Endothelial cell of umbilical vein (primary cell): ENCODE measurements around the gene CHP1. TPM values are rescaled to one million over a fixed set of nuclear protein-coding genes. Genes with fewer than 3 reads are reported as not detected.

Experiments used
- BruUV-seq: library from RNA; stranded (reverse); fragments of 400-500 nt; replicated peaks from 2 replicates; lab custom pipeline; 2021; lab: Mats Ljungman, UMichigan
- CTCF ChIA-PET: fragments of 300-600, 350-600 bp; sonication (Branson Sonifier 250); formaldehyde crosslinking; loops from one replicate; lab custom pipeline; 2021; ENCODE audit warnings: antibody characterized with exemption, inconsistent platforms; lab: Charles Lee
- POLR2A ChIA-PET: fragments of 300-600, 350-600 bp; sonication (Branson Sonifier 250); formaldehyde crosslinking; loops from one replicate; lab custom pipeline; 2021; ENCODE audit warnings: antibody characterized with exemption, inconsistent platforms; lab: Charles Lee
- DNase-seq: peaks from one replicate; pipeline ENCODE4 v3.0.0-alpha.2; 2011; ENCODE audit warnings: low read depth, low spot score
- FAIRE-seq: peaks from 2 replicates; lab custom pipeline; 2011; peaks lifted over from hg19 to GRCh38; lab: Jason Lieb, UNC
- H2AFZ ChIP-seq: 2 replicates; pipeline ENCODE4 v1.6.0; 2012; ENCODE audit warnings: low read depth, low read length, control low read depth, inconsistent platforms
- H3K27ac ChIP-seq: 2 replicates; pipeline ENCODE4 v1.5.1; 2011; ENCODE audit warnings: low read depth, mild to moderate bottlenecking, control low read depth, low read length, moderate library complexity; ENCODE audit not compliant: insufficient read depth
- H3K27me3 ChIP-seq, 2 experiments: 2 replicates each; pipeline versions ENCODE4 v1.6.0 to v1.6.1; 2011; ENCODE audit warnings: low read length in 2 of 2, mixed read lengths in 1 of 2; ENCODE audit not compliant: control insufficient read depth in 2 of 2, insufficient read depth in 2 of 2
- H3K36me3 ChIP-seq, 2 experiments: 2 replicates in 1 of 2; 3 replicates in 1 of 2; pipeline ENCODE4 v1.5.1; 2011; ENCODE audit warnings: low read length in 2 of 2, mild to moderate bottlenecking in 1 of 2, moderate library complexity in 1 of 2; ENCODE audit not compliant: control insufficient read depth in 2 of 2, insufficient read depth in 2 of 2; ENCODE audit errors: extremely low read depth in 1 of 2
- H3K4me1 ChIP-seq: 3 replicates; pipeline ENCODE4 v1.5.1; 2011; ENCODE audit warnings: mild to moderate bottlenecking, low read length; ENCODE audit not compliant: control insufficient read depth, insufficient read depth; ENCODE audit errors: extremely low read depth
- H3K4me2 ChIP-seq: 2 replicates; pipeline ENCODE4 v1.6.1; 2011; ENCODE audit warnings: low read length, control low read depth, mixed read lengths; ENCODE audit not compliant: insufficient read depth
- H3K4me3 ChIP-seq, 3 experiments: fragments of 200-600 bp in 1 of 3; sonication (generic), shearing (Covaris generic) in 1 of 3; replicated peaks in 1 of 3; 2 replicates each; pipeline ENCODE4 v1.5.1; 2011 to 2016; ENCODE audit warnings: control low read depth in 3 of 3, low read length in 3 of 3, mild to moderate bottlenecking in 2 of 3, inconsistent platforms in 1 of 3, low read depth in 1 of 3, moderate library complexity in 1 of 3; ENCODE audit not compliant: insufficient read depth in 1 of 3
- H3K79me2 ChIP-seq: 2 replicates; pipeline ENCODE4 v1.6.0; 2012; ENCODE audit warnings: low read length, inconsistent platforms; ENCODE audit not compliant: control insufficient read depth, insufficient read depth
- H3K9ac ChIP-seq: replicated peaks from 2 replicates; pipeline ENCODE3; 2011; ENCODE audit warnings: low read length, control low read depth; ENCODE audit not compliant: insufficient read depth; ENCODE audit errors: extremely low read depth
- H3K9me1 ChIP-seq: replicated peaks from 3 replicates; pipeline ENCODE4 v1.6.0; 2011; ENCODE audit warnings: mild to moderate bottlenecking, low read length; ENCODE audit not compliant: control insufficient read depth, insufficient read depth; ENCODE audit errors: extremely low read depth
- H3K9me3 ChIP-seq: replicated peaks from 2 replicates; pipeline ENCODE4 v1.5.1; 2012; ENCODE audit warnings: low read length, inconsistent platforms; ENCODE audit not compliant: control insufficient read depth, insufficient read depth
- H4K20me1 ChIP-seq: replicated peaks from 2 replicates; pipeline ENCODE3; 2011; ENCODE audit warnings: mild to moderate bottlenecking, low read length; ENCODE audit not compliant: control insufficient read depth, insufficient read depth; ENCODE audit errors: extremely low read depth
- EZH2 ChIP-seq: IDR thresholded peaks from 2 replicates; pipeline ENCODE4 v1.6.1; 2012; ENCODE audit warnings: borderline replicate concordance, low read depth, mild to moderate bottlenecking, moderate library complexity, low read length, inconsistent platforms; ENCODE audit not compliant: severe bottlenecking
- FOS ChIP-seq: IDR thresholded peaks from 2 replicates; pipeline ENCODE4 v1.6.1; 2011; ENCODE audit warnings: mild to moderate bottlenecking, low read length, moderate library complexity, borderline replicate concordance; ENCODE audit not compliant: insufficient read depth
- GATA2 ChIP-seq: IDR thresholded peaks from 2 replicates; pipeline ENCODE4 v1.7.0; 2011; ENCODE audit warnings: low read depth, mild to moderate bottlenecking, moderate library complexity, mixed read lengths, low read length; ENCODE audit not compliant: insufficient read length, insufficient read depth
- JUN ChIP-seq: IDR thresholded peaks from 2 replicates; pipeline ENCODE4 v1.6.1; 2011; ENCODE audit warnings: borderline replicate concordance, low read depth; ENCODE audit not compliant: insufficient read length, insufficient read depth
- MYC ChIP-seq: IDR thresholded peaks from one replicate; pipeline ENCODE4 v1.6.1; 2011; ENCODE audit warnings: mild to moderate bottlenecking, low read depth, low read length
- POLR2A ChIP-seq: IDR thresholded peaks from 2 replicates; pipeline ENCODE4 v1.6.1; 2012; ENCODE audit warnings: low read depth, mild to moderate bottlenecking, control low read depth, low read length
- POLR2AphosphoS5 ChIP-seq: IDR thresholded peaks from 2 replicates; pipeline ENCODE4 v1.6.1; 2012; ENCODE audit warnings: low read depth, mild to moderate bottlenecking, control low read depth, low read length, moderate library complexity; ENCODE audit not compliant: insufficient read depth
- dilution Hi-C: fragments of 300-500 bp; cut with MboI; formaldehyde crosslinking; loops from one replicate; pipeline ENCODE4 v1.15.0; 2019; ENCODE audit warnings: low sequenced_read_pairs; ENCODE audit not compliant: extremely low pct_ligation_motif_present
- intact Hi-C: fragments of 100-400 bp; cut with micrococcal nuclease; formaldehyde crosslinking; loops from one replicate; pipeline ENCODE4 v1.10.0; 2022
- polyA plus RNA-seq, 4 experiments: library from polyadenylated mRNA; depleted of rRNA in 3 of 4; stranded (reverse) in 3 of 4; unstranded in 1 of 4; fragments of >200 nt; gene quantifications; 2 replicates each; pipeline versions ENCODE4 v1.2.1 to v1.2.3, GENCODE V29; 2011 to 2012; ENCODE audit warnings: missing spikeins in 1 of 4
- total RNA-seq: library from RNA; stranded (reverse); gene quantifications from 2 replicates; pipeline ENCODE4 v1.2.3, GENCODE V29; 2021
- TF ChIP-seq, protein P1 (sequence below): IDR thresholded peaks from 2 replicates; pipeline ENCODE4 v1.6.1; 2011; ENCODE audit not compliant: insufficient read depth, insufficient read length
- TF ChIP-seq, protein P2 (sequence below), 2 donors: IDR thresholded peaks; 1 replicate in 1 of 2; 2 replicates in 1 of 2; pipeline ENCODE4 v1.5.1; 2011; ENCODE audit warnings: low read length in 2 of 2, mild to moderate bottlenecking in 2 of 2, moderate library complexity in 2 of 2, control low read depth in 1 of 2, inconsistent platforms in 1 of 2, low read depth in 1 of 2; ENCODE audit not compliant: insufficient read depth in 1 of 2; ENCODE audit errors: extremely low read depth in 1 of 2

The CHP1 gene
- total and polyA plus RNA-seq, 2 donors (not counting 3 experiments of a cell fraction or from before 2014, with no cell fraction given) = 49.1 to 96.2 TPM

DNA sequence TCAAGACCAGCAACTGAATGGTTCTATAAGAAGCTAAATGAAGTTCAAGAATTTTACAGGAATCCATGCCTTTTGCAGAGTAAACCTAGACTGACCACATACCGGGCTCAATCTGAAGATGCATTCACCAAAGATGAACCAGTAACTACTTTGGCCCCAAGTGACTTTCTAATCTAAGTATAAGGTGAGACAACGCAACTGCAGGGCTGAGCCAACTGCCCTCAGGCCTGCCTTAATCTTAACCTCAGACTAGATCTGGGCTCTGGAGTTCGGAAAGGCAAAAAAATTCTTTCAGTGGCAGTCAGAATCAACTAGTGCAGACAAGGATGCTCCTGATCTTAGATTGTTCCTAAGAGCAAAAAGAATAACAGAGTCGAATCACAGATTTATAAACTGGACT lies 48.8 kb upstream of the CHP1 start:
- no peak overlapping the region for H2AFZ ChIP-seq
- H4K20me1 ChIP-seq = no peaks in the 10 kb centered on the region
- no peak overlapping the region for H3K4me3 ChIP-seq
- no peaks in the 10 kb centered on the region for H3K9me3 ChIP-seq
- no peak overlapping the region for H3K27ac ChIP-seq
- H3K27me3 ChIP-seq = no peaks in the 10 kb centered on the region
- POLR2A ChIA-PET = no interaction called here
- no peaks in the 10 kb centered on the region for H3K79me2 ChIP-seq
- CTCF ChIA-PET = interaction anchor here (1.1 kb wide), 1 partner anchor 288 kb away, joined by 3 read pairs; the partner anchor contains the start of gene VPS18
- no peak for DNase-seq
- H3K4me2 ChIP-seq = no peak overlapping the region
- BruUV-seq = no TSS peak
- FAIRE-seq = no peak
- no peaks in the 10 kb centered on the region for H3K9me1 ChIP-seq
- no peak overlapping the region for H3K9ac ChIP-seq
- TF ChIP-seq, protein P1, sequence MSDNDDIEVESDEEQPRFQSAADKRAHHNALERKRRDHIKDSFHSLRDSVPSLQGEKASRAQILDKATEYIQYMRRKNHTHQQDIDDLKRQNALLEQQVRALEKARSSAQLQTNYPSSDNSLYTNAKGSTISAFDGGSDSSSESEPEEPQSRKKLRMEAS = no peak
- TF ChIP-seq POLR2A (no peak), FOS (no peak), POLR2AphosphoS5 (no peak), GATA2 (no peak), MYC (no peak), JUN (no peak), EZH2 (no peak)
- TF ChIP-seq, protein P2, sequence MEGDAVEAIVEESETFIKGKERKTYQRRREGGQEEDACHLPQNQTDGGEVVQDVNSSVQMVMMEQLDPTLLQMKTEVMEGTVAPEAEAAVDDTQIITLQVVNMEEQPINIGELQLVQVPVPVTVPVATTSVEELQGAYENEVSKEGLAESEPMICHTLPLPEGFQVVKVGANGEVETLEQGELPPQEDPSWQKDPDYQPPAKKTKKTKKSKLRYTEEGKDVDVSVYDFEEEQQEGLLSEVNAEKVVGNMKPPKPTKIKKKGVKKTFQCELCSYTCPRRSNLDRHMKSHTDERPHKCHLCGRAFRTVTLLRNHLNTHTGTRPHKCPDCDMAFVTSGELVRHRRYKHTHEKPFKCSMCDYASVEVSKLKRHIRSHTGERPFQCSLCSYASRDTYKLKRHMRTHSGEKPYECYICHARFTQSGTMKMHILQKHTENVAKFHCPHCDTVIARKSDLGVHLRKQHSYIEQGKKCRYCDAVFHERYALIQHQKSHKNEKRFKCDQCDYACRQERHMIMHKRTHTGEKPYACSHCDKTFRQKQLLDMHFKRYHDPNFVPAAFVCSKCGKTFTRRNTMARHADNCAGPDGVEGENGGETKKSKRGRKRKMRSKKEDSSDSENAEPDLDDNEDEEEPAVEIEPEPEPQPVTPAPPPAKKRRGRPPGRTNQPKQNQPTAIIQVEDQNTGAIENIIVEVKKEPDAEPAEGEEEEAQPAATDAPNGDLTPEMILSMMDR (IDR thresholded peaks at IDR 0.05; ENCODE audit: extremely low read depth in 1 of 2, insufficient read depth in 1 of 2, low read depth in 1 of 2, low read length in 2 of 2) = no peak
- intact Hi-C loops = loop anchor here (5.0 kb wide), 1 partner anchor 160 kb away; no protein-coding TSS in a partner anchor
- dilution Hi-C loops = no loop called here
- no peaks in the 10 kb centered on the region for H3K4me1 ChIP-seq
- no peaks in the 10 kb centered on the region for H3K36me3 ChIP-seq
